ENCODE data around the gene TRIM15. TPM values are rescaled to one million over a fixed set of nuclear protein-coding genes. Genes with fewer than 3 reads are reported as not detected.

The TRIM15 gene
- total and polyA plus RNA-seq, 9 of the 15 experiments (the other 6 are each of a cell fraction or from before 2014, with no cell fraction given): 0.06 to 2.6 (median 0.83) TPM

DNA sequence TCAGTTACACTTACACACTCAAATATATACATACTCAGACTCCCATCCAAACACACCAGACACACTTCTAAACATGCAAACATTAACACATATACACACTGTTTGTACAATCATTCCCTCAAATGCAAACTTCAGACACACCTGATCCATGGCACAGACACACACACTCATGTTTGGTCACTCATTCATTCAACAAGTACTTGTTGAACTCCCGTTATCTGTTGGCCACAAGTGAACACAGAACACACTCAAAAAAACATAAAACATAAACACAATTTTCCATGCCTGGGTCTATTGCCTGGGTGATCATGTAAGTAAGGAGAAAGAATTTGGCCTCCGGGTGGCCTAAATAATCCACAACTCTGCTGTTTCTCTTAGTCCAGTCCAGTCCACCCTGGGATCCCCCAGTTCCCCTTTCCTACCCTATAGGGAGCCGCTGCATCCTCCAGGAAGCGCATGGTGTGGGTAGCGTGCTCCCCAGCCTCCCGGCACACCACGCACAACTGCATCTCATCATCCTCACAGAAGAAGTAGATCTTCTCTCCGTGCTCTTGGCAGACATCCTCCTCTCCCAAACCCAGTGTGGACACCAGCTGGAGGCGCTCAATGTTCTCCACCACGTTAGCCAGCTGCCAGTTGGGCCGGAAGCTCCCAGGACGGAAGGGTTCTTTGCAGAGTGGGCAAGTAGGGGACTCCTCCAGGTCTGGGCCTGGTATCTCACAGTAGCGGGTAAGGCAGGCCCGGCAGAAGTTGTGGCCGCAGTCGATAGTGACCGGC, 3.1 kb upstream of the TRIM15 start:
- POLR2A ChIA-PET: no interaction called here

More for the DNA sequence above, 3.1 kb upstream of the TRIM15 start:
- TF ChIP-seq, protein P1, sequence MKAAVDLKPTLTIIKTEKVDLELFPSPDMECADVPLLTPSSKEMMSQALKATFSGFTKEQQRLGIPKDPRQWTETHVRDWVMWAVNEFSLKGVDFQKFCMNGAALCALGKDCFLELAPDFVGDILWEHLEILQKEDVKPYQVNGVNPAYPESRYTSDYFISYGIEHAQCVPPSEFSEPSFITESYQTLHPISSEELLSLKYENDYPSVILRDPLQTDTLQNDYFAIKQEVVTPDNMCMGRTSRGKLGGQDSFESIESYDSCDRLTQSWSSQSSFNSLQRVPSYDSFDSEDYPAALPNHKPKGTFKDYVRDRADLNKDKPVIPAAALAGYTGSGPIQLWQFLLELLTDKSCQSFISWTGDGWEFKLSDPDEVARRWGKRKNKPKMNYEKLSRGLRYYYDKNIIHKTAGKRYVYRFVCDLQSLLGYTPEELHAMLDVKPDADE (conservative IDR thresholded peaks at IDR 0.05; ENCODE audit: control insufficient read depth, low read depth, low read length): no peak
- TF ChIP-seq, protein P2, sequence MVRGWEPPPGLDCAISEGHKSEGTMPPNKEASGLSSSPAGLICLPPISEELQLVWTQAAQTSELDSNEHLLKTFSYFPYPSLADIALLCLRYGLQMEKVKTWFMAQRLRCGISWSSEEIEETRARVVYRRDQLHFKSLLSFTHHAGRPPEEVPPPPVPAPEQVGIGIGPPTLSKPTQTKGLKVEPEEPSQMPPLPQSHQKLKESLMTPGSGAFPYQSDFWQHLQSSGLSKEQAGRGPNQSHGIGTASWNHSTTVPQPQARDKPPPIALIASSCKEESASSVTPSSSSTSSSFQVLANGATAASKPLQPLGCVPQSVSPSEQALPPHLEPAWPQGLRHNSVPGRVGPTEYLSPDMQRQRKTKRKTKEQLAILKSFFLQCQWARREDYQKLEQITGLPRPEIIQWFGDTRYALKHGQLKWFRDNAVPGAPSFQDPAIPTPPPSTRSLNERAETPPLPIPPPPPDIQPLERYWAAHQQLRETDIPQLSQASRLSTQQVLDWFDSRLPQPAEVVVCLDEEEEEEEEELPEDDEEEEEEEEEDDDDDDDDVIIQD (CRISPR knock-in tag; IDR thresholded peaks at IDR 0.05): no peak
- TF ChIP-seq, protein P3, sequence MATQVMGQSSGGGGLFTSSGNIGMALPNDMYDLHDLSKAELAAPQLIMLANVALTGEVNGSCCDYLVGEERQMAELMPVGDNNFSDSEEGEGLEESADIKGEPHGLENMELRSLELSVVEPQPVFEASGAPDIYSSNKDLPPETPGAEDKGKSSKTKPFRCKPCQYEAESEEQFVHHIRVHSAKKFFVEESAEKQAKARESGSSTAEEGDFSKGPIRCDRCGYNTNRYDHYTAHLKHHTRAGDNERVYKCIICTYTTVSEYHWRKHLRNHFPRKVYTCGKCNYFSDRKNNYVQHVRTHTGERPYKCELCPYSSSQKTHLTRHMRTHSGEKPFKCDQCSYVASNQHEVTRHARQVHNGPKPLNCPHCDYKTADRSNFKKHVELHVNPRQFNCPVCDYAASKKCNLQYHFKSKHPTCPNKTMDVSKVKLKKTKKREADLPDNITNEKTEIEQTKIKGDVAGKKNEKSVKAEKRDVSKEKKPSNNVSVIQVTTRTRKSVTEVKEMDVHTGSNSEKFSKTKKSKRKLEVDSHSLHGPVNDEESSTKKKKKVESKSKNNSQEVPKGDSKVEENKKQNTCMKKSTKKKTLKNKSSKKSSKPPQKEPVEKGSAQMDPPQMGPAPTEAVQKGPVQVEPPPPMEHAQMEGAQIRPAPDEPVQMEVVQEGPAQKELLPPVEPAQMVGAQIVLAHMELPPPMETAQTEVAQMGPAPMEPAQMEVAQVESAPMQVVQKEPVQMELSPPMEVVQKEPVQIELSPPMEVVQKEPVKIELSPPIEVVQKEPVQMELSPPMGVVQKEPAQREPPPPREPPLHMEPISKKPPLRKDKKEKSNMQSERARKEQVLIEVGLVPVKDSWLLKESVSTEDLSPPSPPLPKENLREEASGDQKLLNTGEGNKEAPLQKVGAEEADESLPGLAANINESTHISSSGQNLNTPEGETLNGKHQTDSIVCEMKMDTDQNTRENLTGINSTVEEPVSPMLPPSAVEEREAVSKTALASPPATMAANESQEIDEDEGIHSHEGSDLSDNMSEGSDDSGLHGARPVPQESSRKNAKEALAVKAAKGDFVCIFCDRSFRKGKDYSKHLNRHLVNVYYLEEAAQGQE (IDR thresholded peaks at IDR 0.05; ENCODE audit: borderline replicate concordance): no peak
- TF ChIP-seq, protein P3 (CRISPR knock-in tag; IDR thresholded peaks at IDR 0.05; ENCODE audit: low read depth): no peak
- TF ChIP-seq SPI1 (IDR thresholded peaks at IDR 0.05; ENCODE audit: borderline replicate concordance, low read depth, low read length): peak; percentile 26; the same call in 1 of the 2 replicates
- no peak for TF ChIP-seq MAFF (IDR thresholded peaks at IDR 0.05; ENCODE audit: low read length)
- TF ChIP-seq, protein P4, sequence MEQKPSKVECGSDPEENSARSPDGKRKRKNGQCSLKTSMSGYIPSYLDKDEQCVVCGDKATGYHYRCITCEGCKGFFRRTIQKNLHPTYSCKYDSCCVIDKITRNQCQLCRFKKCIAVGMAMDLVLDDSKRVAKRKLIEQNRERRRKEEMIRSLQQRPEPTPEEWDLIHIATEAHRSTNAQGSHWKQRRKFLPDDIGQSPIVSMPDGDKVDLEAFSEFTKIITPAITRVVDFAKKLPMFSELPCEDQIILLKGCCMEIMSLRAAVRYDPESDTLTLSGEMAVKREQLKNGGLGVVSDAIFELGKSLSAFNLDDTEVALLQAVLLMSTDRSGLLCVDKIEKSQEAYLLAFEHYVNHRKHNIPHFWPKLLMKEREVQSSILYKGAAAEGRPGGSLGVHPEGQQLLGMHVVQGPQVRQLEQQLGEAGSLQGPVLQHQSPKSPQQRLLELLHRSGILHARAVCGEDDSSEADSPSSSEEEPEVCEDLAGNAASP (IDR thresholded peaks at IDR 0.05): no peak
- no peak for ATAC-seq
- Histone ChIP-seq H3K79me2 (ENCODE audit: control insufficient read depth, insufficient read depth, low read length) (no peaks in the 10 kb centered on the region), H3K9me1 (ENCODE audit: control insufficient read depth, insufficient read depth, low read length) (no peaks in the 10 kb centered on the region), H3K4me3 (no peak overlapping the region), H3K9ac (ENCODE audit: insufficient read depth in 1 of 2, low read depth in 2 of 2, low read length in 2 of 2) (no peak overlapping the region), H3K4me1 (replicated peaks in 1 of 2; ENCODE audit: control insufficient read depth in 2 of 2, insufficient read depth in 2 of 2, low read length in 2 of 2) (peaks cover 13 to 14% of the 10 kb centered on the region in 2 experiments; a peak in 4 of 5 replicates), H3K9me3 (replicated peaks; ENCODE audit: control insufficient read depth, insufficient read depth, low read depth, low read length) (no peaks in the 10 kb centered on the region), H3K36me3 (ENCODE audit: control insufficient read depth, insufficient read depth, low read length) (no peaks in the 10 kb centered on the region), H4K20me1 (replicated peaks; ENCODE audit: control insufficient read depth, insufficient read depth, low read length) (no peaks in the 10 kb centered on the region), H2AFZ (ENCODE audit: low read depth, low read length) (peak overlapping the region; percentile 46; the same call in 1 of the 2 replicates), H3K27me3 (ENCODE audit: control insufficient read depth in 2 of 2, insufficient read depth in 2 of 2, low read length in 2 of 2) (peaks cover 2 to 32% of the 10 kb centered on the region in 2 experiments; a peak in 3 of 5 replicates), H3K4me2 (ENCODE audit: insufficient read depth, low read length) (no peak overlapping the region; the same call in 1 of the 2 replicates), H3K27ac (ENCODE audit: extremely low read depth, low read depth, low read length) (no peak overlapping the region)
- no peak for DNase-seq (ENCODE audit: extremely low read depth in 1 of 4, low spot score in 3 of 4)
- FAIRE-seq: no peak
- WGBS (ENCODE audit: insufficient coverage, low coverage, missing lambda C conversion rate): 16% methylated on average over 17 of the region's 17 CpGs
- intact Hi-C loops (cut with micrococcal nuclease) (no loop called here), in situ Hi-C loops (cut with MboI) (no loop called here)
- CTCF ChIA-PET (ENCODE audit: low intra/inter-chr PET ratio): no interaction called here
- no TSS peak for BruUV-seq (replicated peaks)

All from K562 (cell line).